ENCODE results near the gene GRIK4. TPM values are rescaled to one million over a fixed set of nuclear protein-coding genes. Genes with fewer than 3 reads are reported as not detected.

The GRIK4 gene
- total RNA-seq, 1 experiment from 2014 or later: not detected

DNA sequence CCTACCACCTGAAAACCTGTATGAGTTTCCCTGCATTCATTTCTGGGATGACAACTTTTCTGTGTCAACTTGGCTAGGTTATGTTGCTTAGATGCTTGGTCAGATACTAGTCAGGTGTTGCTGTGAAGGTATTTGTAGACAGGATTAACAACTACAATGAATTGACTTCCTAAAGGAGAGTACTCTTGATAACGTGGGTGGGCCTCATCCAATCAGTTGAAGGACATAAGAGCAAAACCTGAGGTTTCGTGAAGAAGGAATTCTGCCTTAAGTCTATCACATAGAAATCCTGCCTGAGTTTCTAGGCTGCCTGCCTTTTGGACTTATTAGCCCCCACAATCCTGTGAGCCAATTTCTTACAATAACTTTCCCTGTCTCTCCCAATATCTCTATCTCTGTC is 431.2 kb downstream of the GRIK4 start:
- Histone ChIP-seq H2AFZ (no peak overlapping the region), H3K36me3 (ENCODE audit: low read depth) (no peaks in the 10 kb centered on the region), H3F3A (ENCODE audit: insufficient read depth, low read depth) (no peaks in the 10 kb centered on the region), H3K4me2 (no peak overlapping the region), H3K9me2 (ENCODE audit: insufficient read depth) (no peaks in the 10 kb centered on the region), H3K4me1 (replicated peaks; ENCODE audit: insufficient read depth) (no peaks in the 10 kb centered on the region), H3K9me3 (ENCODE audit: insufficient read depth, low read depth) (peaks cover 18% of the 10 kb centered on the region), H3K27me3 (ENCODE audit: insufficient read depth, low read depth) (peaks cover 62% of the 10 kb centered on the region), H3K4me3 (no peak overlapping the region), H4K20me1 (ENCODE audit: insufficient read depth) (no peaks in the 10 kb centered on the region), H3K79me2 (ENCODE audit: low read depth) (no peaks in the 10 kb centered on the region), H3K27ac (no peak overlapping the region)
- POLR2A ChIA-PET (ENCODE audit: unreplicated experiment): no interaction called here
- intact Hi-C loops (cut with micrococcal nuclease; ENCODE audit: unreplicated experiment): no loop called here
- no peak for DNase-seq
- BruUV-seq (replicated peaks): no TSS peak
- CTCF ChIA-PET: no interaction called here
- no peak for TF ChIP-seq EZH2 (IDR thresholded peaks at IDR 0.05; ENCODE audit: low read depth)
- TF ChIP-seq, protein P1, sequence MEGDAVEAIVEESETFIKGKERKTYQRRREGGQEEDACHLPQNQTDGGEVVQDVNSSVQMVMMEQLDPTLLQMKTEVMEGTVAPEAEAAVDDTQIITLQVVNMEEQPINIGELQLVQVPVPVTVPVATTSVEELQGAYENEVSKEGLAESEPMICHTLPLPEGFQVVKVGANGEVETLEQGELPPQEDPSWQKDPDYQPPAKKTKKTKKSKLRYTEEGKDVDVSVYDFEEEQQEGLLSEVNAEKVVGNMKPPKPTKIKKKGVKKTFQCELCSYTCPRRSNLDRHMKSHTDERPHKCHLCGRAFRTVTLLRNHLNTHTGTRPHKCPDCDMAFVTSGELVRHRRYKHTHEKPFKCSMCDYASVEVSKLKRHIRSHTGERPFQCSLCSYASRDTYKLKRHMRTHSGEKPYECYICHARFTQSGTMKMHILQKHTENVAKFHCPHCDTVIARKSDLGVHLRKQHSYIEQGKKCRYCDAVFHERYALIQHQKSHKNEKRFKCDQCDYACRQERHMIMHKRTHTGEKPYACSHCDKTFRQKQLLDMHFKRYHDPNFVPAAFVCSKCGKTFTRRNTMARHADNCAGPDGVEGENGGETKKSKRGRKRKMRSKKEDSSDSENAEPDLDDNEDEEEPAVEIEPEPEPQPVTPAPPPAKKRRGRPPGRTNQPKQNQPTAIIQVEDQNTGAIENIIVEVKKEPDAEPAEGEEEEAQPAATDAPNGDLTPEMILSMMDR (conservative IDR thresholded peaks at IDR 0.05): no peak

DNA sequence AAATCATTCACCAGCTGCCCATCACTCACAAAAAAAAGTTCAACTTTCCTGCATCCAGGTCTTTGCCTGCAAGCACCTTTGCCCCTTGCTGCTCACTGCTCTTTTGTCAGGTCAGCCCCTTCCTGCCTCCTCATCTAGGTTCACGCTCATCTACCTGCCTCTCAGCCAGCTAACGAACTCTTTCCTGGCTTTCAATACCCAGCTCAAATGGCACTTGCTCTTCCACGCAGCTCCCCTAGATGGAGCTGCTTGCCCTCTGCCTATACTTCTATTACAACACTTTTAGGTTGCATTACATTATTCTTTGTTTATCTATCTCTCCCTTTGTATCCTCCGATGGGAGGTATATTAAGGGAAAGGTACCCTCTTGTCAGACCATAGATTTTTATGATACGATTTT is 433.5 kb downstream of the GRIK4 start:
- no peaks in the 10 kb centered on the region for H3K4me1 ChIP-seq (replicated peaks; ENCODE audit: insufficient read depth)
- no peak overlapping the region for H3K4me3 ChIP-seq
- DNase-seq: no peak
- no peaks in the 10 kb centered on the region for H3F3A ChIP-seq (ENCODE audit: insufficient read depth, low read depth)
- no peaks in the 10 kb centered on the region for H3K9me2 ChIP-seq (ENCODE audit: insufficient read depth)
- no TSS peak for BruUV-seq (replicated peaks)
- ChIA-PET POLR2A (ENCODE audit: unreplicated experiment) (no interaction called here), CTCF (no interaction called here)
- H3K27ac ChIP-seq: no peak overlapping the region
- peaks cover 18% of the 10 kb centered on the region for H3K9me3 ChIP-seq (ENCODE audit: insufficient read depth, low read depth)
- H3K4me2 ChIP-seq: no peak overlapping the region
- no peaks in the 10 kb centered on the region for H3K36me3 ChIP-seq (ENCODE audit: low read depth)
- no peaks in the 10 kb centered on the region for H3K79me2 ChIP-seq (ENCODE audit: low read depth)
- H2AFZ ChIP-seq: no peak overlapping the region
- H4K20me1 ChIP-seq (ENCODE audit: insufficient read depth): no peaks in the 10 kb centered on the region
- no peak for TF ChIP-seq EZH2 (IDR thresholded peaks at IDR 0.05; ENCODE audit: low read depth)
- TF ChIP-seq, protein P1 (conservative IDR thresholded peaks at IDR 0.05): peak; percentile 59
- intact Hi-C loops (cut with micrococcal nuclease; ENCODE audit: unreplicated experiment): no loop called here
- peaks cover 62% of the 10 kb centered on the region for H3K27me3 ChIP-seq (ENCODE audit: insufficient read depth, low read depth)

DNA sequence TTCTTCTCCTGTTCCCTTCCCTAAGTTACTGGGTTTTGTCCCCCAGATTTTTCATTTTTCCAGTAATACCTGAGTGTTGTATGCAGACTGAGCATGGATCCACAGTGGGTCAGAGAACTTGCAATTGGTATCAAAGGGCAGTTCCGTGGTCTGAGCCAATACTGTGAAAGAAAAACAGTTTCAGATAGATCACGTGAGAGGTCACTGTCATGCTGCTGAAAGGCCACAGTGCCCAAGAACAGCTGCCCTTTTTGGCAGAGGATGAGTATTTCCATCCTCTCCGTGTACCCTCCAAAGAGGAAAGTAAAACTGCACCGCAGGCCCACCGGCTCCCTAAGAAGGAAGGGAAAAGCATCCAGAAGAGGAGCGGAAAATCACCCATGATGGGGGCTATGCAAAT is 439.3 kb downstream of the GRIK4 start:
- peaks cover 65% of the 10 kb centered on the region for H3K27me3 ChIP-seq (ENCODE audit: insufficient read depth, low read depth)
- no peaks in the 10 kb centered on the region for H3F3A ChIP-seq (ENCODE audit: insufficient read depth, low read depth)
- no TSS peak for BruUV-seq (replicated peaks)
- H3K36me3 ChIP-seq (ENCODE audit: low read depth): no peaks in the 10 kb centered on the region
- H3K79me2 ChIP-seq (ENCODE audit: low read depth): no peaks in the 10 kb centered on the region
- H2AFZ ChIP-seq: no peak overlapping the region
- TF ChIP-seq EZH2 (IDR thresholded peaks at IDR 0.05; ENCODE audit: low read depth): no peak
- TF ChIP-seq, protein P1 (conservative IDR thresholded peaks at IDR 0.05): no peak
- no peak overlapping the region for H3K4me3 ChIP-seq
- no peaks in the 10 kb centered on the region for H4K20me1 ChIP-seq (ENCODE audit: insufficient read depth)
- POLR2A ChIA-PET (ENCODE audit: unreplicated experiment): no interaction called here
- no peak for DNase-seq
- CTCF ChIA-PET: no interaction called here
- H3K27ac ChIP-seq: no peak overlapping the region
- no peak overlapping the region for H3K4me2 ChIP-seq
- intact Hi-C loops (cut with micrococcal nuclease; ENCODE audit: unreplicated experiment): loop anchor here (10.0 kb wide), 1 partner anchor 716 kb away; no protein-coding TSS in a partner anchor
- no peaks in the 10 kb centered on the region for H3K9me3 ChIP-seq (ENCODE audit: insufficient read depth, low read depth)
- H3K9me2 ChIP-seq (ENCODE audit: insufficient read depth): no peaks in the 10 kb centered on the region
- H3K4me1 ChIP-seq (replicated peaks; ENCODE audit: insufficient read depth): 0 out of 2 replicates have a peak, but pooled peaks cover 4% of the 10 kb centered on the region
